ENCODE results near the gene CD2AP.
"Not testable (repeated sequence)": the region's sequence is repeated elsewhere in the genome, so short reads cannot be mapped to it uniquely, and the experiment has no call there.

The CD2AP gene

GRCh38 chr6:47477497-47478232, at the start of gene CD2AP:
TSS of gene CD2AP (plus strand) at chr6:47477789. CDS start at chr6:47478245, 456 bp downstream.
- peak; percentile 85 to 86 for DNase-seq

GRCh38 chr6:47428288-47428687, 49.3 kb upstream of the CD2AP start:
- no peak for DNase-seq

GRCh38 chr6:47428746-47429664, 48.6 kb upstream of the CD2AP start:
- DNase-seq: no peak

GRCh38 chr6:47434372-47435253, 43.0 kb upstream of the CD2AP start:
- DNase-seq: no peak

- no peak for DNase-seq
Observed at GRCh38 chr6:47435254-47435612, 42.4 kb upstream of the CD2AP start.

GRCh38 chr6:47437592-47437991, 40.0 kb upstream of the CD2AP start:
- no peak for DNase-seq

- no peak for DNase-seq
Observed at GRCh38 chr6:47438481-47439347, 38.9 kb upstream of the CD2AP start.

GRCh38 chr6:47439348-47439668, 38.3 kb upstream of the CD2AP start:
- no peak for DNase-seq

- no peak for DNase-seq
Observed at GRCh38 chr6:47440719-47441118, 36.9 kb upstream of the CD2AP start.

- not testable (repeated sequence) for DNase-seq
Observed at GRCh38 chr6:47444964-47445363, 32.6 kb upstream of the CD2AP start.

GRCh38 chr6:47446669-47447330, 30.8 kb upstream of the CD2AP start:
- no peak for DNase-seq

GRCh38 chr6:47447722-47448121, 29.9 kb upstream of the CD2AP start:
- DNase-seq: no peak

GRCh38 chr6:47451162-47451561, 26.4 kb upstream of the CD2AP start:
- DNase-seq: no peak

GRCh38 chr6:47452899-47453298, 24.7 kb upstream of the CD2AP start:
- DNase-seq: no peak

GRCh38 chr6:47453372-47453936, 24.1 kb upstream of the CD2AP start:
- no peak for DNase-seq

GRCh38 chr6:47454713-47455396, 22.7 kb upstream of the CD2AP start:
- no peak for DNase-seq

- DNase-seq: no peak
Observed at GRCh38 chr6:47455533-47456209, 21.9 kb upstream of the CD2AP start.

GRCh38 chr6:47456536-47456975, 21.0 kb upstream of the CD2AP start:
- DNase-seq: no peak

GRCh38 chr6:47457370-47457769, 20.2 kb upstream of the CD2AP start:
- no peak for DNase-seq

- no peak for DNase-seq
Observed at GRCh38 chr6:47464052-47464451, 13.5 kb upstream of the CD2AP start.

Measured in activated CD4-positive, alpha-beta T cell treated with anti-CD3 and anti-CD28 coated beads, Interleukin-2, amount 50 U/mL, for 48 hours (primary cell).